HEK293T (cell line): Measurements from ENCODE around the gene BBS10.

Experiments
- CTCF ChIA-PET: fragments of 350-600 bp; formaldehyde crosslinking; extraction: SDS; loops from one replicate; lab custom pipeline; 2021; ENCODE audit warnings: antibody characterized with exemption, inconsistent platforms; lab: Yijun Ruan, JAX
- POLR2A ChIA-PET: fragments of 350-600 bp; formaldehyde crosslinking; extraction: SDS; loops from one replicate; lab custom pipeline; 2020; ENCODE audit warnings: antibody characterized with exemption, inconsistent platforms; lab: Yijun Ruan, JAX
- DNase-seq: peaks from one replicate; pipeline ENCODE4 v3.0.0; 2012; ENCODE audit warnings: mixed read lengths; ENCODE audit errors: extremely low spot score
- ARNT ChIP-seq: fragments of 450-650 bp; IDR thresholded peaks from 2 replicates; pipeline ENCODE4 v1.6.1; 2017; ENCODE audit warnings: mild to moderate bottlenecking
- BHLHE40 ChIP-seq: fragments of 450-650 bp; IDR thresholded peaks from 2 replicates; pipeline ENCODE4 v1.6.1; 2016; ENCODE audit warnings: mild to moderate bottlenecking, moderate library complexity, borderline replicate concordance
- CTBP1 ChIP-seq: fragments of 450-650 bp; IDR thresholded peaks from 2 replicates; pipeline ENCODE4 v1.6.1; 2016; ENCODE audit warnings: borderline replicate concordance
- ELF4 ChIP-seq: fragments of 450-650 bp; IDR thresholded peaks from 2 replicates; pipeline ENCODE4 v1.6.1; 2017; ENCODE audit warnings: antibody characterized with exemption
- FOXA1 ChIP-seq: fragments of 450-650 bp; IDR thresholded peaks from 2 replicates; pipeline ENCODE4 v1.6.1; 2016; ENCODE audit warnings: mild to moderate bottlenecking
- FOXK2 ChIP-seq: fragments of 450-650 bp; IDR thresholded peaks from 2 replicates; pipeline ENCODE4 v1.6.1; 2016; ENCODE audit warnings: mild to moderate bottlenecking
- FOXM1 ChIP-seq: fragments of 450-650 bp; IDR thresholded peaks from 2 replicates; pipeline ENCODE4 v1.6.1; 2017; ENCODE audit warnings: mild to moderate bottlenecking, borderline replicate concordance
- HDGF ChIP-seq: fragments of 450-650 bp; IDR thresholded peaks from 2 replicates; pipeline ENCODE4 v1.6.1; 2017; ENCODE audit warnings: antibody characterized with exemption, borderline replicate concordance
- L3MBTL2 ChIP-seq: fragments of 450-650 bp; conservative IDR thresholded peaks from 2 replicates; pipeline ENCODE4 v1.6.1; 2016; ENCODE audit warnings: mild to moderate bottlenecking
- LEF1 ChIP-seq: fragments of 450-650 bp; IDR thresholded peaks from 2 replicates; pipeline ENCODE4 v1.6.1; 2017; ENCODE audit warnings: mild to moderate bottlenecking, borderline replicate concordance
- NFRKB ChIP-seq: fragments of 450-650 bp; IDR thresholded peaks from 2 replicates; pipeline ENCODE4 v1.6.1; 2016; ENCODE audit warnings: mild to moderate bottlenecking, moderate library complexity
- SP1 ChIP-seq: fragments of 450-650 bp; IDR thresholded peaks from 2 replicates; pipeline ENCODE4 v1.6.1; 2017
- SUZ12 ChIP-seq: fragments of 450-650 bp; IDR thresholded peaks from 2 replicates; pipeline ENCODE4 v1.6.1; 2016; ENCODE audit warnings: mild to moderate bottlenecking
- TARDBP ChIP-seq: fragments of 450-650 bp; IDR thresholded peaks from 2 replicates; pipeline ENCODE4 v1.6.1; 2016
- ZNF384 ChIP-seq: fragments of 450-650 bp; IDR thresholded peaks from 2 replicates; pipeline ENCODE4 v1.6.1; 2016
- TF ChIP-seq, protein P1 (sequence below): fragments of 450-650 bp; IDR thresholded peaks from 2 replicates; pipeline ENCODE4 v1.6.1; 2016

BBS10 gene

DNA sequence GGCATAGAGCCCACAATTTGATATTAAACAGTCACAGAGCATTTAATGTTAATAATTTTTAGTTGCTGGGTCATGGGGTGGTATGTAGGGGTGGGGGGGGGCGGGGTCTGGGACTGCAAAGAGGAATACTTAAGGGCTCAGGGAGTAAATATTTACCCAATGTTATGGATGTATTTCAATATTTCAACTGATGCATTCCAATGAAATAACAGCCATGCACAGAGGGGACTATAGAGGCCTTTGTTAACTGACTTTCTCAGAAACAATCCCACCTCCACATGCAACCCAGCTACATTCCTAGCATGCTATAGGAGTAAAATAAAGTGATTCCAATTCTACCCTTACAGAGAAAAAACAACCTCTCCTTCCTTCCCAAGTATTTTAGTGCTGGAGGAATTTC, 7.9 kb upstream of the BBS10 start:
- TF ChIP-seq ELF4: no peak
- no peak for TF ChIP-seq SUZ12
- TF ChIP-seq NFRKB: no peak
- TF ChIP-seq ARNT: no peak
- no peak for TF ChIP-seq L3MBTL2
- TF ChIP-seq TARDBP: no peak
- TF ChIP-seq, protein P1, sequence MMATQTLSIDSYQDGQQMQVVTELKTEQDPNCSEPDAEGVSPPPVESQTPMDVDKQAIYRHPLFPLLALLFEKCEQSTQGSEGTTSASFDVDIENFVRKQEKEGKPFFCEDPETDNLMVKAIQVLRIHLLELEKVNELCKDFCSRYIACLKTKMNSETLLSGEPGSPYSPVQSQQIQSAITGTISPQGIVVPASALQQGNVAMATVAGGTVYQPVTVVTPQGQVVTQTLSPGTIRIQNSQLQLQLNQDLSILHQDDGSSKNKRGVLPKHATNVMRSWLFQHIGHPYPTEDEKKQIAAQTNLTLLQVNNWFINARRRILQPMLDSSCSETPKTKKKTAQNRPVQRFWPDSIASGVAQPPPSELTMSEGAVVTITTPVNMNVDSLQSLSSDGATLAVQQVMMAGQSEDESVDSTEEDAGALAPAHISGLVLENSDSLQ: no peak
- no peak for TF ChIP-seq CTBP1
- TF ChIP-seq ZNF384: no peak
- TF ChIP-seq SP1: no peak
- no peak for DNase-seq
- ChIA-PET CTCF (no interaction called here), POLR2A (no interaction called here)

DNA sequence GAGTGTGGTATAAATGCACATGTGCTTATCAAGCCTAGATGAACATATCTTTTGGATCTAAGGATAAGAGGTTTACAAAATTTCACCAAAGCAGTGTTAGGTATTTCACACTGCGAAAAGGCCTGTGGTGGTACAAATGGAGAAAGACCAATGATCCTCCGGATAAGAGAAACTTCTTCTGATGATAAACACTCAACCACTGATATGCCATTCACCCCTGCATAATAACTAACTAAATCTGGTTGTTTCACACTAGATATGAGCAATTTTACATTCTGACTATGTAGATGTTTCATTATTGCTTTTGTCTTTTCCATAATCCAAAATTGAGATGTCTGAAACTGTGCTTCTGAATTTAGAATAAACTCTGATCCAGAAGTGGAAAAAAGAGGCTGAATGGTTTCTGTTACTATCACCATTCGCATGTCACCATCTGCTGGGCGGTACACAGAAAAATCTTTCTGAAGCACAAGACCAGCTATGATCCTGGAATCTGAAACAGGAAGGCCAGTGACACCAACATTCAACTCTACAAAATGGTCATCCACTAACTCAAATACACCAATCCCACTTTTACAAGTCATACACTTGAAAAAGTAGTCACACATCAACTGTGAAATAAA, 1.3 kb downstream of the BBS10 start:
- DNase-seq: peak; percentile 11
- CTCF ChIA-PET: interaction anchor here (1.7 kb wide), 1 partner anchor 110 kb away, joined by 4 read pairs; no protein-coding TSS in a partner anchor
- TF ChIP-seq FOXM1 (no peak), BHLHE40 (no peak), ELF4 (no peak)
- POLR2A ChIA-PET: no interaction called here

DNA sequence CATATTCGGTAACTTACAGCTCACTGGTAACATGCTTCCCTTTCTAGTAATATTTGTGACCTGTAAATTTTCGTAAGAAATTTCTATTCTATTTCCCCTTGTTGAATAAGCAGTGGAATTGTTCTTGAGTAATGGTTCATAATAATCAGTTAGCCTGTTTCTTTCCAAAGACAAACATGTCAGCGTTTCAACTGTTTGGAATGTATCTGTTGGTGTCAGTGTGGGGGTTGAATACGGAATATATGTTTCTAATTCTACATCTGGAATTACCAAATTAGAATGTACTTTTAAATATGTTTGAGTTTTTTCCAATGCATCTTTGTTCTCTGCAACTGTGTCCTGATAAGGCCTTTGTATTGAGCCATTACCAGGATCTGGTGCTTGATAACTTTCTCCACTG, 2.0 kb downstream of the BBS10 start:
- POLR2A ChIA-PET: no interaction called here
- TF ChIP-seq FOXA1 (no peak), LEF1 (no peak), FOXM1 (no peak), TARDBP (no peak), SUZ12 (no peak), NFRKB (no peak), CTBP1 (no peak), L3MBTL2 (no peak), FOXK2 (no peak), BHLHE40 (no peak), SP1 (no peak), ZNF384 (no peak), ARNT (no peak)
- TF ChIP-seq, protein P1: no peak
- no peak for DNase-seq
- CTCF ChIA-PET: interaction anchor here (0.9 kb wide), 1 partner anchor 861 kb away, joined by 4 read pairs; no protein-coding TSS in a partner anchor

DNA sequence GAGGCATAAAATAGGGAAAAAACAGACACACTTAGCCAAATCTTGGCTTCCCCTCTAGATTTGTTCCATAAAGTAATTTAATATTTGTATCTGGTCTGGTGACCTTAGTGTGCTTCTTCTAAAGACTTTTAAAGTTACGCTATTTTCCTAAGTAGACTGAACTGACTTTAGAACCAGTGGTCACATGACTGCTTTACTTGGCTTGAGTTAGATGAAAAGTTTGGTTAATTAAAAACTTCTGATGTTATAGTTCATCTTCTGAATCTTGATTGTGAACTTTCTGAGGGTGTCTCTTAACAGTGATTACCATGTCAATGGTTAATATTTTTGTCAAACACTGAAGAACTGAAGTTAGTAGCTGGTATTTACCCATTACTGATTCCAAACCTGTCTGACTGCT, 2.6 kb downstream of the BBS10 start:
- no peak for DNase-seq
- TF ChIP-seq ELF4 (no peak), SUZ12 (no peak), HDGF (no peak), NFRKB (no peak), TARDBP (no peak), L3MBTL2 (no peak), SP1 (no peak), ZNF384 (no peak), FOXK2 (no peak), FOXM1 (no peak), CTBP1 (no peak), FOXA1 (no peak), LEF1 (no peak), BHLHE40 (no peak), ARNT (no peak)
- TF ChIP-seq, protein P1: no peak
- CTCF ChIA-PET: interaction anchor here (0.9 kb wide), 1 partner anchor 860 kb away, joined by 4 read pairs; no protein-coding TSS in a partner anchor
- POLR2A ChIA-PET: no interaction called here

DNA sequence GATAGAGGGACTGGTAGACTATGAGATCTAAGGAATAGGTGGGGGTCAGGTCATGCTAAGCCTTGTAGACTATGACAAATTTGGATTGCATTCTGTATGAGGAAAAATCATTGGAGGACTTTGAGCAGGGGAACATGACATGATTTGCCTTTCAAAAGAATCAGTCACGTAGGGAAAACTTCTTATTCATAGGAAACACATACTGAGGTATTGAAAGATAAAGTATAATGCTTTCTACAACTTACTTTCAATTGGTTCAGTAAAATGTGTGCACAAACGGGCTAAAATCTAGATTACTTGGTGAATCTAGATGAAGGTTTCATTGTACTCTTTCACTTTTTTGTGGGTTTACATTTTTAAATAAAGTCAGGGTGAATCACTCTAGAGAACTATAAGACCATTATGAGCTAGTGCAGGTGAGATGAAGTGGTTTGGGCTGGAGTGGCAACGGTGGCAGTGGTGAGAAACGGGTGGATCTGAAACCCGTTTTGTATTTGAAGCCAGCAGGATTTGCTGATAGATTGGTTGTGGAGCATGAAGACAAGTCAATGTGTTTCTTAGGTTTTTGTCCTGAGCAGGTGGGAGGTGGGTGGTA, 6.7 kb downstream of the BBS10 start:
- ChIA-PET CTCF (no interaction called here), POLR2A (interaction anchor here (0.8 kb wide), 1 partner anchor 257 kb away, joined by 3 read pairs; the partner anchor contains the start of gene NAP1L1)
- DNase-seq: no peak
- TF ChIP-seq, protein P1: no peak
- TF ChIP-seq ELF4 (no peak), SP1 (no peak), FOXA1 (no peak), NFRKB (no peak), FOXK2 (no peak), LEF1 (no peak), TARDBP (no peak), FOXM1 (no peak), CTBP1 (no peak), BHLHE40 (no peak), ZNF384 (no peak), L3MBTL2 (no peak)
